Stimulated activated CD4-positive, alpha-beta T cell treated with anti-CD3 and anti-CD28 coated beads, Interleukin-1b, Interleukin-23, amount 100 ng/mL, for 48 hours (primary cell): Measurements from ENCODE around the gene FANCI.

ENCODE experiments used
- DNase-seq: peaks from one replicate; pipeline ENCODE4 v3.0.0-alpha.2; 2020

Gene FANCI

GRCh38 chr15:89308236-89308635 is 64.5 kb downstream of the FANCI start:
- DNase-seq = no peak

GRCh38 chr15:89309993-89310392 is 66.2 kb downstream of the FANCI start:
- DNase-seq = no peak

GRCh38 chr15:89315375-89315929 is 71.7 kb downstream of the FANCI start:
- DNase-seq = no peak

GRCh38 chr15:89316504-89316903 is 72.7 kb downstream of the FANCI start:
- DNase-seq = no peak

- DNase-seq = no peak
Observed at GRCh38 chr15:89317186-89317720, 73.5 kb downstream of the FANCI start.

- no peak for DNase-seq
Observed at GRCh38 chr15:89319678-89320077, 75.9 kb downstream of the FANCI start.

- DNase-seq = no peak
Observed at GRCh38 chr15:89320200-89320599, 76.4 kb downstream of the FANCI start.

GRCh38 chr15:89321521-89322410 is 78.0 kb downstream of the FANCI start:
- no peak for DNase-seq

- DNase-seq = no peak
Observed at GRCh38 chr15:89322822-89323221, 79.0 kb downstream of the FANCI start.

- DNase-seq = no peak
Observed at GRCh38 chr15:89323825-89324224, 80.0 kb downstream of the FANCI start.

GRCh38 chr15:89325039-89325803 is 81.4 kb downstream of the FANCI start:
- no peak for DNase-seq

- DNase-seq = no peak
Observed at GRCh38 chr15:89326316-89326715, 82.5 kb downstream of the FANCI start.

GRCh38 chr15:89327113-89327512 is 83.3 kb downstream of the FANCI start:
- DNase-seq = no peak

GRCh38 chr15:89328398-89329254 is 84.8 kb downstream of the FANCI start:
- DNase-seq = no peak

GRCh38 chr15:89329329-89330084 is 85.7 kb downstream of the FANCI start:
- peak; percentile 20 for DNase-seq

GRCh38 chr15:89330119-89330518 is 86.3 kb downstream of the FANCI start:
- DNase-seq = no peak

GRCh38 chr15:89330881-89331595 is 87.3 kb downstream of the FANCI start:
- no peak for DNase-seq

- no peak for DNase-seq
Observed at GRCh38 chr15:89332446-89332845, 88.7 kb downstream of the FANCI start.

GRCh38 chr15:89333011-89333860 is 89.5 kb downstream of the FANCI start:
- DNase-seq = no peak

- DNase-seq = peak; percentile 15
Observed at GRCh38 chr15:89333959-89334509, 90.3 kb downstream of the FANCI start.
